ENCODE data around the gene LINC01488.

The LINC01488 gene

GRCh38 chr11:69511358-69512055 lies 30.0 kb downstream of the LINC01488 start:
- no peak for DNase-seq (ENCODE audit: low read depth)

GRCh38 chr11:69512136-69512535 lies 30.7 kb downstream of the LINC01488 start:
- DNase-seq (ENCODE audit: low read depth): no peak

GRCh38 chr11:69512790-69513189 lies 31.3 kb downstream of the LINC01488 start:
- no peak for DNase-seq (ENCODE audit: low read depth)

GRCh38 chr11:69513196-69513595 lies 31.7 kb downstream of the LINC01488 start:
- DNase-seq (ENCODE audit: low read depth): no peak

GRCh38 chr11:69513663-69514224 lies 32.3 kb downstream of the LINC01488 start:
- no peak for DNase-seq (ENCODE audit: low read depth)

- no peak for DNase-seq (ENCODE audit: low read depth)
Observed at GRCh38 chr11:69514771-69515170, 33.3 kb downstream of the LINC01488 start.

GRCh38 chr11:69515271-69516245 lies 34.1 kb downstream of the LINC01488 start:
- DNase-seq (ENCODE audit: low read depth): no peak

- peak; percentile 51 for DNase-seq (ENCODE audit: low read depth)
Observed at GRCh38 chr11:69516526-69516925, 35.1 kb downstream of the LINC01488 start.

- peak; percentile 84 for DNase-seq (ENCODE audit: low read depth)
Observed at GRCh38 chr11:69518081-69518950, 36.9 kb downstream of the LINC01488 start.

GRCh38 chr11:69520186-69520916 lies 38.9 kb downstream of the LINC01488 start:
- DNase-seq (ENCODE audit: low read depth): no peak

- DNase-seq (ENCODE audit: low read depth): no peak
Observed at GRCh38 chr11:69521457-69521856, 40.0 kb downstream of the LINC01488 start.

GRCh38 chr11:69523453-69523852 lies 42.0 kb downstream of the LINC01488 start:
- DNase-seq (ENCODE audit: low read depth): no peak

- DNase-seq (ENCODE audit: low read depth): peak; percentile 82
Observed at GRCh38 chr11:69524291-69524882, 42.9 kb downstream of the LINC01488 start.

GRCh38 chr11:69524991-69525411 lies 43.5 kb downstream of the LINC01488 start:
- no peak for DNase-seq (ENCODE audit: low read depth)

GRCh38 chr11:69525516-69526452 lies 44.3 kb downstream of the LINC01488 start:
- no peak for DNase-seq (ENCODE audit: low read depth)

- DNase-seq (ENCODE audit: low read depth): no peak
Observed at GRCh38 chr11:69526453-69526810, 45.0 kb downstream of the LINC01488 start.

GRCh38 chr11:69529001-69529400 lies 47.5 kb downstream of the LINC01488 start:
- no peak for DNase-seq (ENCODE audit: low read depth)

GRCh38 chr11:69530278-69531070 lies 49.0 kb downstream of the LINC01488 start:
- DNase-seq (ENCODE audit: low read depth): no peak

Measured in ELR (cell line).